ENCODE results near the gene FNDC5. TPM values are rescaled to one million over a fixed set of nuclear protein-coding genes. Genes with fewer than 3 reads are reported as not detected.
A peak's percentile ranks its signal among the peaks of the same experiment; 100 is the strongest.

The FNDC5 gene
- total RNA-seq, 1 donor from 2014 or later, result 105 TPM

- H3K4me3 ChIP-seq, result peak within 1 kb of the TSS; percentile 55
- intact Hi-C loops (cut with micrococcal nuclease), result no loop called here
- H3K27me3 ChIP-seq (ENCODE audit: low read depth), result peaks cover 78% of the 10 kb centered on the region
Measured at GRCh38 chr1:32886004-32886827, 15.5 kb upstream of the FNDC5 start, which contains the start of gene HPCA. Gene HPCA, plus strand, starts transcription at chr1:32886491. Its CDS starts 2,408 bp downstream, at chr1:32888899.

DNA sequence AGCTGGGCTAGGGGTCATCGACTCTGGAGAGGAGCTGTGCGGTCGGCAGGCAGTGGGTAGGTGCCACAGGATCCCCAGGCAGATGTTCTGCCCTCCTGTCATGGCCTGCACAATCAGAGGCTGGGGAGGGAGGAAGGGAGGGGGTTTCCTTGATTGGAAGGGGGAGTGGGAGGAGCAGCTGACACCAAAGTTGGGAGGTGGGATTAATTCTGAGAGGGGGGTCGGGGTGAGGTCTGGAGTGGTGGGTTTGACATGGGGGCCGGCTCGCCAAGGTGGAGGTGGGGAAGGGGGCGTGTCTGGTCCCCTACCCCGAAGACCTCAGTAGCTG, 14.9 kb upstream of the FNDC5 start:
- no peak for DNase-seq
- Histone ChIP-seq H3K27me3 (ENCODE audit: low read depth) (peaks cover 72% of the 10 kb centered on the region), H3K9me3 (replicated peaks) (no peaks in the 10 kb centered on the region), H3K27ac (replicated peaks) (no peak overlapping the region), H3K36me3 (no peaks in the 10 kb centered on the region), H3K4me1 (peaks cover 31% of the 10 kb centered on the region), H3K4me3 (no peak overlapping the region)
- no peak for TF ChIP-seq CTCF (IDR thresholded peaks at IDR 0.05; ENCODE audit: borderline replicate concordance)
- intact Hi-C loops (cut with micrococcal nuclease), result no loop called here

More at GRCh38 chr1:32886004-32886827, 15.5 kb upstream of the FNDC5 start, which contains the start of gene HPCA:
- peak; percentile 46 for DNase-seq
- Histone ChIP-seq H3K27ac (replicated peaks) (no peak within 1 kb of the TSS), H3K4me1 (peaks cover 25% of the 10 kb centered on the region), H3K9me3 (replicated peaks) (no peaks in the 10 kb centered on the region), H3K36me3 (no peaks in the 10 kb centered on the region)
- TF ChIP-seq CTCF (IDR thresholded peaks at IDR 0.05; ENCODE audit: borderline replicate concordance), result peak; percentile 58

- TF ChIP-seq CTCF (IDR thresholded peaks at IDR 0.05; ENCODE audit: borderline replicate concordance), result no peak
- H3K36me3 ChIP-seq, result no peaks in the 10 kb centered on the region
- no peak for DNase-seq
- H3K27ac ChIP-seq (replicated peaks), result no peak overlapping the region
- H3K27me3 ChIP-seq (ENCODE audit: low read depth), result peaks cover 63% of the 10 kb centered on the region
- intact Hi-C loops (cut with micrococcal nuclease), result no loop called here
- H3K4me3 ChIP-seq, result no peak overlapping the region
- peaks cover 34% of the 10 kb centered on the region for H3K4me1 ChIP-seq
- no peaks in the 10 kb centered on the region for H3K9me3 ChIP-seq (replicated peaks)
Measured at GRCh38 chr1:32884726-32885125, 14.0 kb upstream of the FNDC5 start.

GRCh38 chr1:32884032-32884372, 13.3 kb upstream of the FNDC5 start:
- Histone ChIP-seq H3K27me3 (ENCODE audit: low read depth) (peaks cover 56% of the 10 kb centered on the region), H3K36me3 (no peaks in the 10 kb centered on the region), H3K4me3 (no peak overlapping the region), H3K4me1 (peaks cover 34% of the 10 kb centered on the region), H3K9me3 (replicated peaks) (no peaks in the 10 kb centered on the region), H3K27ac (replicated peaks) (no peak overlapping the region)
- no peak for TF ChIP-seq CTCF (IDR thresholded peaks at IDR 0.05; ENCODE audit: borderline replicate concordance)
- intact Hi-C loops (cut with micrococcal nuclease), result no loop called here
- DNase-seq, result no peak

DNA sequence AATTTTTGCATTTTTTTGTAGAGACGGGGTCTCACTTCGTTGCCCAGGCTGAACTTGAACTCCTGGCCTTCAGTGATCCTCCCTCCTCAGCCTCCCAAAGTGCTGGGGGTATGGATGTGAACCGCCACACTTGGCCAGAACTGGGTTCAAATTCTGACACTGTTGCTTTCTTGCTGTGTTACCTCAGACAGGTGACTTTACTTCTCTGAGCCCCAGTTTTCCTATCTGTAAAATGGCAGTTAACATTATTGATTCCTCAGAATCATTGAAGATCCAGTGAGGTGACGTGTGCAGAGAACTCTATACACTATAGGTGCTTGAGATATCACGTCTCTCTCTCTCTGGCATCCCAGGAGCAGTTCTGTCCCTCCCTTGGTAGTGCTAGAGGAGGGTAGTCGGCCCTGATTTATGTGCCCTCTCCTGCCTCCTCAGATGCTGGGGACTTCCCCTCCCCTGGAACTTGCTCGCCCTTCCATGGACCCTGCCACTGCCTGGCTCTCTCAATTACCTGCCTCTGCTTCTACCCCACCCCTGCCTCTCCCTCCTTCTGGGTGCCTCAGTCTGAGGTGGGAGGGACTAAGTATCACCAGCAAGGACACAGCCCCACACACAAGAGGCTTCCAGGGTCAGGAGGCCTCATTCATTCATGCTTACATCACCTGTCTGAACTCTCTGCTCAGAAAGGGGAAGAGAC, 12.8 kb upstream of the FNDC5 start:
- H3K4me1 ChIP-seq, result peaks cover 40% of the 10 kb centered on the region

More for the DNA sequence above, 12.8 kb upstream of the FNDC5 start:
- DNase-seq, result no peak
- no peak for TF ChIP-seq CTCF (IDR thresholded peaks at IDR 0.05; ENCODE audit: borderline replicate concordance)
- H3K36me3 ChIP-seq, result no peaks in the 10 kb centered on the region
- no peak overlapping the region for H3K4me3 ChIP-seq
- H3K9me3 ChIP-seq (replicated peaks), result no peaks in the 10 kb centered on the region
- peaks cover 51% of the 10 kb centered on the region for H3K27me3 ChIP-seq (ENCODE audit: low read depth)
- no peak overlapping the region for H3K27ac ChIP-seq (replicated peaks)
- intact Hi-C loops (cut with micrococcal nuclease), result no loop called here

All from left ventricle myocardium inferior (tissue), 1 donor.